Measurements from ENCODE around the gene NAIF1. TPM values are rescaled to one million over a fixed set of nuclear protein-coding genes. Genes with fewer than 3 reads are reported as not detected.
"Not testable (repeated sequence)": the region's sequence is repeated elsewhere in the genome, so short reads cannot be mapped to it uniquely, and the experiment has no call there.

Gene NAIF1
- total and polyA plus RNA-seq, 2 donors from 2014 or later, result 9.7 to 12.3 TPM

- FAIRE-seq, result no peak
- Histone ChIP-seq H3K36me3 (ENCODE audit: control insufficient read depth in 2 of 3, insufficient read depth in 3 of 3, low read length in 3 of 3) (no peaks in the 10 kb centered on the region), H3K4me3 (ENCODE audit: low read length in 3 of 3) (no peak overlapping the region), H3K9me3 (ENCODE audit: control insufficient read depth in 2 of 3, insufficient read depth in 1 of 3, low read length in 3 of 3) (no peaks in the 10 kb centered on the region), H3K27me3 (ENCODE audit: control insufficient read depth, insufficient read depth, low read length) (no peaks in the 10 kb centered on the region), H3K4me1 (ENCODE audit: control insufficient read depth in 2 of 3, insufficient read depth in 2 of 3, low read depth in 1 of 3, low read length in 3 of 3) (peaks cover 0 to 11% (median 6%) of the 10 kb centered on the region in 3 donors), H3K9ac (ENCODE audit: low read length in 3 of 3) (peak overlapping the region in 1 of 3 donors; percentile 10), H3K27ac (ENCODE audit: low read depth in 2 of 2, low read length in 2 of 2) (peak overlapping the region; percentile 73 to 83)
- DNase-seq, result peak; percentile 69 to 82 (median 71)
- TF ChIP-seq CTCF (IDR thresholded peaks at IDR 0.05; ENCODE audit: borderline replicate concordance, extremely low read depth, insufficient read depth), result no peak
- intact Hi-C loops (cut with DNase I), result no loop called here
These were observed 23.7 kb downstream of the NAIF1 start for GRCh38 chr9:128043467-128043868.

GRCh38 chr9:128042043-128042442 is 25.1 kb downstream of the NAIF1 start:
- DNase-seq (no peak), FAIRE-seq (no peak)
- Histone ChIP-seq H3K36me3 (ENCODE audit: control insufficient read depth in 2 of 3, insufficient read depth in 3 of 3, low read length in 3 of 3) (no peaks in the 10 kb centered on the region), H3K27me3 (ENCODE audit: control insufficient read depth, insufficient read depth, low read length) (no peaks in the 10 kb centered on the region), H3K4me3 (ENCODE audit: low read length in 3 of 3) (no peak overlapping the region), H3K4me1 (ENCODE audit: control insufficient read depth in 2 of 3, insufficient read depth in 2 of 3, low read depth in 1 of 3, low read length in 3 of 3) (peaks cover 0 to 11% (median 6%) of the 10 kb centered on the region in 3 donors), H3K9me3 (ENCODE audit: control insufficient read depth in 2 of 3, insufficient read depth in 1 of 3, low read length in 3 of 3) (no peaks in the 10 kb centered on the region), H3K9ac (ENCODE audit: low read length in 3 of 3) (no peak overlapping the region), H3K27ac (ENCODE audit: low read depth in 2 of 2, low read length in 2 of 2) (no peak overlapping the region)
- no peak for TF ChIP-seq CTCF (IDR thresholded peaks at IDR 0.05; ENCODE audit: borderline replicate concordance, extremely low read depth, insufficient read depth)
- intact Hi-C loops (cut with DNase I), result no loop called here

- intact Hi-C loops (cut with DNase I); FAIRE-seq: not testable (repeated sequence)
These were observed 26.3 kb downstream of the NAIF1 start for GRCh38 chr9:128040783-128041182.

GRCh38 chr9:128036522-128036921 is 30.6 kb downstream of the NAIF1 start:
- H3K27ac ChIP-seq (ENCODE audit: low read depth in 2 of 2, low read length in 2 of 2); DNase-seq; H3K27me3 ChIP-seq (ENCODE audit: control insufficient read depth, insufficient read depth, low read length); H3K4me1 ChIP-seq (ENCODE audit: control insufficient read depth in 2 of 3, insufficient read depth in 2 of 3, low read depth in 1 of 3, low read length in 3 of 3); H3K9ac ChIP-seq (ENCODE audit: low read length in 3 of 3); intact Hi-C loops (cut with DNase I); H3K36me3 ChIP-seq (ENCODE audit: control insufficient read depth in 2 of 3, insufficient read depth in 3 of 3, low read length in 3 of 3); H3K4me3 ChIP-seq (ENCODE audit: low read length in 3 of 3); FAIRE-seq; H3K9me3 ChIP-seq (ENCODE audit: control insufficient read depth in 2 of 3, insufficient read depth in 1 of 3, low read length in 3 of 3): not testable (repeated sequence)

More at GRCh38 chr9:128040783-128041182, 26.3 kb downstream of the NAIF1 start:
- peaks cover 0 to 11% (median 6%) of the 10 kb centered on the region in 3 donors for H3K4me1 ChIP-seq (ENCODE audit: control insufficient read depth in 2 of 3, insufficient read depth in 2 of 3, low read depth in 1 of 3, low read length in 3 of 3)
- H3K9me3 ChIP-seq (ENCODE audit: control insufficient read depth in 2 of 3, insufficient read depth in 1 of 3, low read length in 3 of 3); DNase-seq; H3K9ac ChIP-seq (ENCODE audit: low read length in 3 of 3); H3K36me3 ChIP-seq (ENCODE audit: control insufficient read depth in 2 of 3, insufficient read depth in 3 of 3, low read length in 3 of 3); H3K27me3 ChIP-seq (ENCODE audit: control insufficient read depth, insufficient read depth, low read length); H3K27ac ChIP-seq (ENCODE audit: low read depth in 2 of 2, low read length in 2 of 2); H3K4me3 ChIP-seq (ENCODE audit: low read length in 3 of 3): not testable (repeated sequence)

Measured in kidney (tissue), 14 donors.